Measurements from ENCODE around the gene NEK6. TPM values are rescaled to one million over a fixed set of nuclear protein-coding genes. Genes with fewer than 3 reads are reported as not detected.

The NEK6 gene
- total RNA-seq, 2 donors from 2014 or later, result 15.5 to 23.6 TPM

DNA sequence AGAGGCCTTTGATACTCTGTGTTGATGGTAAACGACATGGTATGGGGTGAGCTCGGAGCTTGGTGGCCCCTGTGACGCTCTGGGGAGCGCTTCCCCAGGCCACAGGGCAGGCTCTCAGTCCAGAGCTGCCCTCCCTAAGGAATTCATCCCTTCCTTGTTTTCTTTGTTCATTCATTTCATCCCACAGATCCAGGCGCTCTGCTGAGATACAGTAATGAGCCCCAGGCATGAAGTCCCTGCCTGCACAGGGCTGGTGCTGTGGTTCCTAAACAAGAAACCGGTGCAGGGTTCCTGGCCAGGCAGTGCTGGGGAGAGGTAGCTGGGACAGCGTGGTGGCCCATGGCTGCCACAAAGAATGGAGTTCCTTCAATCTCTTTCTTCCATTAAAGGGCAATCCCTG lies 14.4 kb downstream of the NEK6 start:
- Histone ChIP-seq H3K4me3 (no peak overlapping the region), H3K4me1 (peaks cover 38% of the 10 kb centered on the region), H3K27me3 (no peaks in the 10 kb centered on the region), H3K36me3 (replicated peaks in 1 of 2; ENCODE audit: insufficient read depth in 1 of 2, low read depth in 2 of 2) (no peaks in the 10 kb centered on the region), H3K9me3 (no peaks in the 10 kb centered on the region), H3K27ac (peak overlapping the region in 2 of 4 donors; percentile 67 to 69)
- no peak for DNase-seq
- WGBS, 2 donors, result 81 to 96% methylated on average over 6 to 7 of the region's 7 CpGs
- intact Hi-C loops (cut with DNase I), result no loop called here
- ATAC-seq, result no peak
- TF ChIP-seq, protein P1, sequence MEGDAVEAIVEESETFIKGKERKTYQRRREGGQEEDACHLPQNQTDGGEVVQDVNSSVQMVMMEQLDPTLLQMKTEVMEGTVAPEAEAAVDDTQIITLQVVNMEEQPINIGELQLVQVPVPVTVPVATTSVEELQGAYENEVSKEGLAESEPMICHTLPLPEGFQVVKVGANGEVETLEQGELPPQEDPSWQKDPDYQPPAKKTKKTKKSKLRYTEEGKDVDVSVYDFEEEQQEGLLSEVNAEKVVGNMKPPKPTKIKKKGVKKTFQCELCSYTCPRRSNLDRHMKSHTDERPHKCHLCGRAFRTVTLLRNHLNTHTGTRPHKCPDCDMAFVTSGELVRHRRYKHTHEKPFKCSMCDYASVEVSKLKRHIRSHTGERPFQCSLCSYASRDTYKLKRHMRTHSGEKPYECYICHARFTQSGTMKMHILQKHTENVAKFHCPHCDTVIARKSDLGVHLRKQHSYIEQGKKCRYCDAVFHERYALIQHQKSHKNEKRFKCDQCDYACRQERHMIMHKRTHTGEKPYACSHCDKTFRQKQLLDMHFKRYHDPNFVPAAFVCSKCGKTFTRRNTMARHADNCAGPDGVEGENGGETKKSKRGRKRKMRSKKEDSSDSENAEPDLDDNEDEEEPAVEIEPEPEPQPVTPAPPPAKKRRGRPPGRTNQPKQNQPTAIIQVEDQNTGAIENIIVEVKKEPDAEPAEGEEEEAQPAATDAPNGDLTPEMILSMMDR (IDR thresholded peaks at IDR 0.05), result no peak
- no peak for TF ChIP-seq POLR2A (IDR thresholded peaks at IDR 0.05)

DNA sequence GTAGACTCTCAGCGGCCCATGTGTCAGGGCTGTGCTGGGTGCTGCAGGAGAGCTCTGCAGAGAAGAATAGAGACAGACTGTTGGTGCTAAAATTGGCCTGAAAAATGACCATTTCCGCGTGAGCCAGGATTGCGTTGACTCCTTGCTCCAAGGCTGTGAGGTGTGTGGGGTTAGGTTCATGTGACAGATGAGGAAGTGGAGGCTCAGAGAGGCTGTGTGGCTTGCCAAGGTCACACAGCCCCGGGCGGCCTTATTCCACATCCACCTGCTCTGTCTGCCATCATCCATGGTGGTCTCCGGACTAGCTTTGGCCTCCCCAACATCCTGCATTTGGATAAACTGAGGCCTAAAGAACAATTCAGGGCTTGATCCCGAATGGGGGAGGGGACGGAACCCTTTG lies 15.2 kb downstream of the NEK6 start:
- Histone ChIP-seq H3K27me3 (no peaks in the 10 kb centered on the region), H3K9me3 (no peaks in the 10 kb centered on the region), H3K4me3 (no peak overlapping the region), H3K4me1 (peaks cover 32% of the 10 kb centered on the region), H3K27ac (no peak overlapping the region), H3K36me3 (replicated peaks in 1 of 2; ENCODE audit: insufficient read depth in 1 of 2, low read depth in 2 of 2) (no peaks in the 10 kb centered on the region)
- DNase-seq (no peak), ATAC-seq (no peak)
- TF ChIP-seq, protein P1 (IDR thresholded peaks at IDR 0.05), result no peak
- TF ChIP-seq POLR2A (IDR thresholded peaks at IDR 0.05), result no peak
- intact Hi-C loops (cut with DNase I), result no loop called here
- WGBS, 2 donors, result 73 to 80% methylated on average over 9 of the region's 9 CpGs

GRCh38 chr9:124273427-124274160 lies 15.8 kb downstream of the NEK6 start:
- intact Hi-C loops (cut with DNase I), result no loop called here
- peaks cover 32% of the 10 kb centered on the region for H3K4me1 ChIP-seq
- no peaks in the 10 kb centered on the region for H3K36me3 ChIP-seq (replicated peaks in 1 of 2; ENCODE audit: insufficient read depth in 1 of 2, low read depth in 2 of 2)
- no peak overlapping the region for H3K4me3 ChIP-seq
- H3K9me3 ChIP-seq, result no peaks in the 10 kb centered on the region
- 91 to 92% methylated on average over 19 to 21 of the region's 21 CpGs for WGBS, 2 donors
- no peak overlapping the region for H3K27ac ChIP-seq
- no peaks in the 10 kb centered on the region for H3K27me3 ChIP-seq
- TF ChIP-seq POLR2A (IDR thresholded peaks at IDR 0.05), result no peak
- TF ChIP-seq, protein P1 (IDR thresholded peaks at IDR 0.05), result no peak
- ATAC-seq (no peak), DNase-seq (no peak)

DNA sequence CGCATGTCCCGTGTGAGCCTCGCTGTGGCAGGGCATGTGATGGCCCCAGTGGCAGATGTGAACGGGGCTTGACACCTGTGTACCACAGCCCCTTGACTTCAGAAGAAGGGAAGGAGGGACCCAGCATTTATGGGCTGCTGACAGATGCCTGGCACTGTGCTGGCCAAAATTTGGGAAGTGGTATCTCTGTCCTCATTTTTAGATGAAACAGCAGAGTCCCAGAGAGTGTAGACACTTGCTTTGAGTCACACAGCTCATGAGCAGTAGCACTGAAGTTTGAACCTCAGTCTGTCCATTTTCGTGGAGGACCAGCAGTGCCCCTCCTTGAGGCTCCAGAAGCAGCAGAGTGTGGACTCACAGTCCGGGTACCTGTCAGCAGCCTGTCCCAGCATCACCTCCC lies 16.5 kb downstream of the NEK6 start:
- H3K27ac ChIP-seq, result no peak overlapping the region
- intact Hi-C loops (cut with DNase I), result no loop called here
- WGBS, 2 donors, result 90 to 91% methylated on average over 4 to 6 of the region's 6 CpGs

More for the DNA sequence above, 16.5 kb downstream of the NEK6 start:
- Histone ChIP-seq H3K36me3 (replicated peaks in 1 of 2; ENCODE audit: insufficient read depth in 1 of 2, low read depth in 2 of 2) (no peaks in the 10 kb centered on the region), H3K4me1 (peaks cover 37% of the 10 kb centered on the region), H3K9me3 (no peaks in the 10 kb centered on the region), H3K27me3 (no peaks in the 10 kb centered on the region), H3K4me3 (no peak overlapping the region)
- ATAC-seq, result no peak
- no peak for TF ChIP-seq POLR2A (IDR thresholded peaks at IDR 0.05)
- TF ChIP-seq, protein P1 (IDR thresholded peaks at IDR 0.05), result no peak
- DNase-seq, result no peak

All from body of pancreas (tissue), 4 donors.